OCI-LY7 (cell line): ENCODE measurements around the gene MPPED1. TPM values are rescaled to one million over a fixed set of nuclear protein-coding genes. Genes with fewer than 3 reads are reported as not detected.

Source experiments
- Bru-seq: library from RNA; stranded (reverse); fragments of 400-500 nt; gene quantifications from one replicate; lab custom pipeline; 2021; lab: Mats Ljungman, UMichigan
- BruChase-seq, 2 experiments: library from RNA; stranded (reverse); fragments of 400-500 nt; gene quantifications; one replicate each; lab custom pipeline; 2021; lab: Mats Ljungman, UMichigan
- BruUV-seq: library from RNA; stranded (reverse); fragments of 400-500 nt; replicated peaks from 2 replicates; lab custom pipeline; 2021; lab: Mats Ljungman, UMichigan
- CTCF ChIA-PET: fragments of 300-600 bp; sonication (Branson Sonifier 250); formaldehyde crosslinking; loops from one replicate; lab custom pipeline; 2022; ENCODE audit warnings: antibody characterized with exemption; ENCODE audit not compliant: unreplicated experiment; lab: Charles Lee
- POLR2A ChIA-PET: fragments of 300-600 bp; sonication (Branson Sonifier 250); formaldehyde crosslinking; loops from one replicate; lab custom pipeline; 2022; ENCODE audit warnings: antibody characterized with exemption; lab: Charles Lee
- DNase-seq: peaks from one replicate; pipeline ENCODE4 v3.0.0-alpha.2; 2015; ENCODE audit warnings: low spot score
- H2AFZ ChIP-seq: fragments of 200-600 bp; sonication (generic), shearing (Covaris generic); 2 replicates; pipeline ENCODE4 v1.6.1; 2014; ENCODE audit warnings: mild to moderate bottlenecking, antibody characterized with exemption, low read length, moderate library complexity
- H3K27ac ChIP-seq: fragments of 200-600 bp; sonication (generic); 2 replicates; pipeline ENCODE4 v1.5.1; 2014; ENCODE audit warnings: mixed run types, low read depth, mild to moderate bottlenecking, moderate library complexity, low read length, inconsistent platforms; ENCODE audit not compliant: poor library complexity, severe bottlenecking
- H3K36me3 ChIP-seq: fragments of 200-600 bp; sonication (generic); 2 replicates; pipeline ENCODE4 v1.6.1; 2014; ENCODE audit warnings: mild to moderate bottlenecking, antibody characterized with exemption, low read length, moderate library complexity, mixed read lengths; ENCODE audit not compliant: insufficient read depth
- H3K4me1 ChIP-seq: fragments of 200-600 bp; sonication (generic); 2 replicates; pipeline ENCODE4 v1.5.1; 2014; ENCODE audit warnings: mild to moderate bottlenecking, low read length; ENCODE audit not compliant: insufficient read depth, poor library complexity, severe bottlenecking
- H3K4me2 ChIP-seq: fragments of 200-600 bp; sonication (generic); 2 replicates; pipeline ENCODE4 v1.6.1; 2014; ENCODE audit warnings: mild to moderate bottlenecking, low read length
- H3K4me3 ChIP-seq: fragments of 200-600 bp; sonication (generic); 2 replicates; pipeline ENCODE4 v1.5.1; 2014; ENCODE audit warnings: mild to moderate bottlenecking, low read depth, low read length; ENCODE audit not compliant: poor library complexity, severe bottlenecking
- H3K79me2 ChIP-seq: fragments of 200-600 bp; sonication (generic); 2 replicates; pipeline ENCODE4 v1.6.1; 2016; ENCODE audit warnings: low read depth, mild to moderate bottlenecking, low read length, moderate library complexity, mixed read lengths; ENCODE audit not compliant: insufficient read depth
- H3K9me2 ChIP-seq: fragments of 200-600 bp; sonication (generic); 2 replicates; pipeline ENCODE4 v1.6.1; 2016; ENCODE audit warnings: mild to moderate bottlenecking, low read length, mixed read lengths; ENCODE audit not compliant: insufficient read depth
- H3K9me3 ChIP-seq: fragments of 200-600 bp; sonication (generic); 2 replicates; pipeline ENCODE4 v1.6.1; 2014; ENCODE audit warnings: mild to moderate bottlenecking, mixed run types, low read length, mixed read lengths
- H4K20me1 ChIP-seq: fragments of 200-600 bp; sonication (generic); 2 replicates; pipeline ENCODE4 v1.6.1; 2014; ENCODE audit warnings: mild to moderate bottlenecking, antibody characterized with exemption, low read length, moderate library complexity, mixed read lengths; ENCODE audit not compliant: insufficient read depth
- EZH2phosphoT487 ChIP-seq: fragments of 200-600 bp; sonication (generic); IDR thresholded peaks from 2 replicates; pipeline ENCODE4 v1.6.1; 2018; ENCODE audit warnings: low read depth, borderline replicate concordance, mild to moderate bottlenecking, mixed run types, antibody characterized with exemption, low read length, moderate library complexity, mixed read lengths
- intact Hi-C: fragments of 100-400 bp; cut with micrococcal nuclease; formaldehyde crosslinking; loops from one replicate; pipeline ENCODE4 v1.10.0; 2022; ENCODE audit not compliant: unreplicated experiment
- long read RNA-seq: library from polyadenylated mRNA; stranded (forward); transcript quantifications from one replicate; pipeline ENCODE4 v2.0.0, GENCODE V29; 2022
- total RNA-seq, 2 experiments: library from RNA; depleted of rRNA in 1 of 2; stranded (reverse); fragments of >200 nt in 1 of 2; shearing (Covaris generic) in 1 of 2; gene quantifications; 2 replicates each; pipeline ENCODE4 v1.2.3, GENCODE V29; 2014 to 2022
- TF ChIP-seq, protein P1 (sequence below): fragments of 200-600 bp; sonication (generic); conservative IDR thresholded peaks from 2 replicates; pipeline ENCODE4 v1.5.1; 2014; ENCODE audit warnings: mild to moderate bottlenecking, antibody characterized with exemption, low read length, moderate library complexity, mixed read lengths

MPPED1 gene
- not detected in 2 replicates for total RNA-seq (2014; rRNA removed; shearing (Covaris generic))
- total RNA-seq (2022) = not detected in 2 replicates
- not detected for Bru-seq, nascent RNA
- BruChase-seq, experiment 1, labeled RNA remaining after a 6-hour chase = not detected
- not detected for BruChase-seq, experiment 2, labeled RNA remaining after a 2-hour chase
- long read RNA-seq = 0 reads

- Histone ChIP-seq H3K27ac (no peak within 1 kb of the TSS), H3K4me3 (no peak within 1 kb of the TSS), H3K9me2 (no peaks in the 10 kb centered on the region), H2AFZ (no peak within 1 kb of the TSS), H4K20me1 (no peaks in the 10 kb centered on the region), H3K79me2 (no peaks in the 10 kb centered on the region), H3K9me3 (no peaks in the 10 kb centered on the region), H3K36me3 (no peaks in the 10 kb centered on the region), H3K4me2 (no peak within 1 kb of the TSS), H3K4me1 (no peaks in the 10 kb centered on the region)
- BruUV-seq = no TSS peak
- CTCF ChIA-PET = no interaction called here
- DNase-seq = no peak
- intact Hi-C loops = no loop called here
- TF ChIP-seq, protein P1, sequence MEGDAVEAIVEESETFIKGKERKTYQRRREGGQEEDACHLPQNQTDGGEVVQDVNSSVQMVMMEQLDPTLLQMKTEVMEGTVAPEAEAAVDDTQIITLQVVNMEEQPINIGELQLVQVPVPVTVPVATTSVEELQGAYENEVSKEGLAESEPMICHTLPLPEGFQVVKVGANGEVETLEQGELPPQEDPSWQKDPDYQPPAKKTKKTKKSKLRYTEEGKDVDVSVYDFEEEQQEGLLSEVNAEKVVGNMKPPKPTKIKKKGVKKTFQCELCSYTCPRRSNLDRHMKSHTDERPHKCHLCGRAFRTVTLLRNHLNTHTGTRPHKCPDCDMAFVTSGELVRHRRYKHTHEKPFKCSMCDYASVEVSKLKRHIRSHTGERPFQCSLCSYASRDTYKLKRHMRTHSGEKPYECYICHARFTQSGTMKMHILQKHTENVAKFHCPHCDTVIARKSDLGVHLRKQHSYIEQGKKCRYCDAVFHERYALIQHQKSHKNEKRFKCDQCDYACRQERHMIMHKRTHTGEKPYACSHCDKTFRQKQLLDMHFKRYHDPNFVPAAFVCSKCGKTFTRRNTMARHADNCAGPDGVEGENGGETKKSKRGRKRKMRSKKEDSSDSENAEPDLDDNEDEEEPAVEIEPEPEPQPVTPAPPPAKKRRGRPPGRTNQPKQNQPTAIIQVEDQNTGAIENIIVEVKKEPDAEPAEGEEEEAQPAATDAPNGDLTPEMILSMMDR = no peak
- TF ChIP-seq EZH2phosphoT487 = no peak
- POLR2A ChIA-PET = no interaction called here
Measured at GRCh38 chr22:43411869-43412807, at the start of gene MPPED1. TSS of gene MPPED1 (plus strand) at chr22:43412014. CDS start at chr22:43424986, 12,972 bp downstream.

- Histone ChIP-seq H3K27ac (no peak overlapping the region), H3K9me3 (no peaks in the 10 kb centered on the region), H3K36me3 (no peaks in the 10 kb centered on the region), H4K20me1 (no peaks in the 10 kb centered on the region), H3K79me2 (no peaks in the 10 kb centered on the region), H3K4me1 (no peaks in the 10 kb centered on the region), H3K4me2 (no peak overlapping the region), H3K4me3 (no peak overlapping the region), H3K9me2 (no peaks in the 10 kb centered on the region), H2AFZ (no peak overlapping the region)
- no peak for TF ChIP-seq EZH2phosphoT487
- POLR2A ChIA-PET = no interaction called here
- intact Hi-C loops = no loop called here
- CTCF ChIA-PET = no interaction called here
- no TSS peak for BruUV-seq
- no peak for DNase-seq
Measured at GRCh38 chr22:43363315-43364168, 48.3 kb upstream of the MPPED1 start.

GRCh38 chr22:43364169-43364435 is 47.7 kb upstream of the MPPED1 start:
- H3K9me2 ChIP-seq = no peaks in the 10 kb centered on the region
- CTCF ChIA-PET = no interaction called here
- H3K79me2 ChIP-seq = no peaks in the 10 kb centered on the region

More at GRCh38 chr22:43364169-43364435, 47.7 kb upstream of the MPPED1 start:
- POLR2A ChIA-PET = no interaction called here
- Histone ChIP-seq H3K4me2 (no peak overlapping the region), H3K27ac (no peak overlapping the region), H4K20me1 (no peaks in the 10 kb centered on the region), H3K4me1 (no peaks in the 10 kb centered on the region), H3K9me3 (no peaks in the 10 kb centered on the region), H2AFZ (no peak overlapping the region), H3K4me3 (no peak overlapping the region), H3K36me3 (no peaks in the 10 kb centered on the region)
- TF ChIP-seq, protein P1 = no peak
- TF ChIP-seq EZH2phosphoT487 = no peak
- no TSS peak for BruUV-seq
- DNase-seq = no peak
- intact Hi-C loops = no loop called here
